Right atrium auricular region (tissue), 2 donors: ENCODE measurements around the gene C2CD2. TPM values are rescaled to one million over a fixed set of nuclear protein-coding genes. Genes with fewer than 3 reads are reported as not detected.

Experiments used
- DNase-seq: peaks from one replicate; pipeline ENCODE4 v3.0.0-alpha.2; 2019; ENCODE audit warnings: low spot score
- H3K27ac ChIP-seq, 2 donors: fragments of 200-600 bp; sonication (generic); 1 replicate in 1 of 2; 2 replicates in 1 of 2; pipeline ENCODE4 v1.5.1; 2016 to 2019
- H3K27me3 ChIP-seq, 2 donors: fragments of 200-600 bp; sonication (generic); one replicate each; pipeline versions ENCODE4 v1.5.1 to v1.6.0; 2017 to 2019
- H3K36me3 ChIP-seq: fragments of 200-600 bp; sonication (generic); one replicate; pipeline ENCODE4 v1.5.1; 2016
- H3K4me1 ChIP-seq, 2 donors: fragments of 200-600 bp; sonication (generic); one replicate each; pipeline versions ENCODE4 v1.5.1 to v1.6.0; 2017 to 2019
- H3K4me3 ChIP-seq, 2 donors: fragments of 200-600 bp; sonication (generic); 1 replicate in 1 of 2; 2 replicates in 1 of 2; pipeline ENCODE4 v1.5.1; 2017 to 2019; ENCODE audit warnings: mild to moderate bottlenecking in 1 of 2, moderate library complexity in 1 of 2
- H3K9me3 ChIP-seq, 2 donors: fragments of 200-600 bp; sonication (generic); one replicate each; pipeline ENCODE4 v1.5.1; 2019
- total RNA-seq, 2 donors: library from RNA; depleted of rRNA; stranded (reverse); fragments of >200 nt; gene quantifications; one replicate each; pipeline ENCODE4 v1.1.0, GENCODE V29; 2016
- TF ChIP-seq, protein P1 (sequence below), 2 donors: fragments of 200-600 bp; sonication (generic); IDR thresholded peaks; one replicate each; pipeline ENCODE4 v1.5.1; 2019; ENCODE audit warnings: antibody characterized with exemption in 2 of 2

C2CD2 gene
- total RNA-seq, 2 donors from 2014 or later = 8.6 to 9.1 TPM

- no peak overlapping the region for H3K4me3 ChIP-seq
- H3K9me3 ChIP-seq = no peaks in the 10 kb centered on the region
- no peaks in the 10 kb centered on the region for H3K36me3 ChIP-seq
- no peak overlapping the region for H3K27ac ChIP-seq
- H3K4me1 ChIP-seq = peaks cover 0 to 1% of the 10 kb centered on the region in 2 donors
- DNase-seq = no peak
- no peaks in the 10 kb centered on the region for H3K27me3 ChIP-seq
- TF ChIP-seq, protein P1, sequence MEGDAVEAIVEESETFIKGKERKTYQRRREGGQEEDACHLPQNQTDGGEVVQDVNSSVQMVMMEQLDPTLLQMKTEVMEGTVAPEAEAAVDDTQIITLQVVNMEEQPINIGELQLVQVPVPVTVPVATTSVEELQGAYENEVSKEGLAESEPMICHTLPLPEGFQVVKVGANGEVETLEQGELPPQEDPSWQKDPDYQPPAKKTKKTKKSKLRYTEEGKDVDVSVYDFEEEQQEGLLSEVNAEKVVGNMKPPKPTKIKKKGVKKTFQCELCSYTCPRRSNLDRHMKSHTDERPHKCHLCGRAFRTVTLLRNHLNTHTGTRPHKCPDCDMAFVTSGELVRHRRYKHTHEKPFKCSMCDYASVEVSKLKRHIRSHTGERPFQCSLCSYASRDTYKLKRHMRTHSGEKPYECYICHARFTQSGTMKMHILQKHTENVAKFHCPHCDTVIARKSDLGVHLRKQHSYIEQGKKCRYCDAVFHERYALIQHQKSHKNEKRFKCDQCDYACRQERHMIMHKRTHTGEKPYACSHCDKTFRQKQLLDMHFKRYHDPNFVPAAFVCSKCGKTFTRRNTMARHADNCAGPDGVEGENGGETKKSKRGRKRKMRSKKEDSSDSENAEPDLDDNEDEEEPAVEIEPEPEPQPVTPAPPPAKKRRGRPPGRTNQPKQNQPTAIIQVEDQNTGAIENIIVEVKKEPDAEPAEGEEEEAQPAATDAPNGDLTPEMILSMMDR (IDR thresholded peaks at IDR 0.05) = no peak
Observed at GRCh38 chr21:41868062-41868710, 85.6 kb downstream of the C2CD2 start.

GRCh38 chr21:41867313-41867712, 86.5 kb downstream of the C2CD2 start:
- no peak overlapping the region for H3K27ac ChIP-seq
- TF ChIP-seq, protein P1 (IDR thresholded peaks at IDR 0.05) = no peak
- no peaks in the 10 kb centered on the region for H3K9me3 ChIP-seq
- no peaks in the 10 kb centered on the region for H3K36me3 ChIP-seq
- H3K27me3 ChIP-seq = no peaks in the 10 kb centered on the region
- DNase-seq = no peak
- no peak overlapping the region for H3K4me3 ChIP-seq
- peaks cover 0 to 6% of the 10 kb centered on the region in 2 donors for H3K4me1 ChIP-seq

GRCh38 chr21:41866274-41866809, 87.5 kb downstream of the C2CD2 start:
- TF ChIP-seq, protein P1 (IDR thresholded peaks at IDR 0.05) = no peak
- Histone ChIP-seq H3K27me3 (no peaks in the 10 kb centered on the region), H3K27ac (no peak overlapping the region), H3K4me1 (peaks cover 0 to 6% of the 10 kb centered on the region in 2 donors), H3K9me3 (no peaks in the 10 kb centered on the region), H3K36me3 (no peaks in the 10 kb centered on the region), H3K4me3 (no peak overlapping the region)
- no peak for DNase-seq

GRCh38 chr21:41865002-41865777, 88.6 kb downstream of the C2CD2 start:
- TF ChIP-seq, protein P1 (IDR thresholded peaks at IDR 0.05) = no peak
- no peak for DNase-seq
- H3K27ac ChIP-seq = no peak overlapping the region
- H3K36me3 ChIP-seq = no peaks in the 10 kb centered on the region
- H3K9me3 ChIP-seq = no peaks in the 10 kb centered on the region
- no peaks in the 10 kb centered on the region for H3K27me3 ChIP-seq
- H3K4me3 ChIP-seq = no peak overlapping the region
- H3K4me1 ChIP-seq = peaks cover 0 to 6% of the 10 kb centered on the region in 2 donors

DNA sequence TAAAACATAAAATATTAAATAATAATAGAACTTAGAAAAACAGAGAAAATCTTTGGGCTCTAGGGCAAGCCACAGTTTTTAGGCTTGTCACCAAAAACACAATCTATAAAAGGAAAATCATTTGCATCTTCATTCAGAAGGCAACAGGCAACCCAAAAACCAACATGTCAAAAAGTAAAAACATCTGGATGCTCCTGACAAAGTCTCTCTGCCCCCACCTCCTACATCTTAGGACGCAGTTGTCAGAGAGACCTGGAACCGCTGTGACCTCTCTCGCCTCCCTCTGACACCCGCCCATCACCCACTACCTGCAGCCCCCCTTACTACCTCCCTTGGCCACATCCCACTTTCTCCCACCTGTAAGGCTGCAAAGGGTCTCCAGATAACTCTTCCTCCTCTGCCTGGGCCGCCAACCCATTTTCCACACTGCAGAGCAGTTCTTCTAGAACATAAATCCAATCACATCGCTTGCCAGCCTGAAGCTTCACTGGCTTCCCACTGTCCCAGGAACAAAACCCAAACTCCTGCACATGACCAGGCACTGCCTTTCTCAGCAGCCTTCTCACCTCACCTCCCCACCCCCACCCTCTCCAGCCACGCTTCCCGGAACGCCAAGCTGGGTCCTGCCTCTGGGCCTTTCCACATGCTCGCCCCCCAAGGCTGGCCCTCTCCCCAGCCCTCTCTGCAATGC, 89.4 kb downstream of the C2CD2 start:
- Histone ChIP-seq H3K36me3 (peaks cover under 1% of the 10 kb centered on the region), H3K4me3 (no peak overlapping the region), H3K9me3 (no peaks in the 10 kb centered on the region), H3K27ac (no peak overlapping the region), H3K4me1 (peaks cover 0 to 6% of the 10 kb centered on the region in 2 donors), H3K27me3 (no peaks in the 10 kb centered on the region)
- TF ChIP-seq, protein P1 (IDR thresholded peaks at IDR 0.05) = no peak
- DNase-seq = no peak
